KOPT-K1 (cell line): ENCODE results near the gene INPP5A.
"Not testable (repeated sequence)": the region's sequence is repeated elsewhere in the genome, so short reads cannot be mapped to it uniquely, and the experiment has no call there.

Experiments
- H3K27ac ChIP-seq: fragments of 200-600 bp; sonication (generic); 2 replicates; pipeline ENCODE4 v1.5.1; 2016; ENCODE audit warnings: antibody characterized with exemption, mild to moderate bottlenecking, low read depth, low read length; ENCODE audit not compliant: poor library complexity, severe bottlenecking
- H3K36me3 ChIP-seq: fragments of 200-600 bp; sonication (generic); 2 replicates; pipeline ENCODE4 v1.5.1; 2017; ENCODE audit warnings: antibody characterized with exemption, mild to moderate bottlenecking, low read length, moderate library complexity; ENCODE audit not compliant: insufficient read depth
- H3K9me3 ChIP-seq: fragments of 200-600 bp; sonication (generic); 2 replicates; pipeline ENCODE4 v1.5.1; 2017; ENCODE audit warnings: antibody characterized with exemption, low read length, mild to moderate bottlenecking; ENCODE audit not compliant: insufficient read depth, poor library complexity, severe bottlenecking

The INPP5A gene

GRCh38 chr10:132565516-132566209 is 28.1 kb downstream of the INPP5A start:
- Histone ChIP-seq H3K9me3 (no peaks in the 10 kb centered on the region), H3K27ac (no peak overlapping the region), H3K36me3 (no peaks in the 10 kb centered on the region)

GRCh38 chr10:132566892-132567291 is 29.3 kb downstream of the INPP5A start:
- Histone ChIP-seq H3K9me3 (no peaks in the 10 kb centered on the region), H3K27ac (no peak overlapping the region), H3K36me3 (no peaks in the 10 kb centered on the region)

- no peaks in the 10 kb centered on the region for H3K9me3 ChIP-seq
- no peak overlapping the region for H3K27ac ChIP-seq
- H3K36me3 ChIP-seq, result no peaks in the 10 kb centered on the region
Observed at GRCh38 chr10:132570265-132570664, 32.7 kb downstream of the INPP5A start.

- H3K27ac ChIP-seq, result peak overlapping the region; percentile 49
- H3K36me3 ChIP-seq, result no peaks in the 10 kb centered on the region
- H3K9me3 ChIP-seq, result no peaks in the 10 kb centered on the region
Observed at GRCh38 chr10:132570771-132571649, 33.4 kb downstream of the INPP5A start.

GRCh38 chr10:132571650-132572544 is 34.3 kb downstream of the INPP5A start:
- no peaks in the 10 kb centered on the region for H3K9me3 ChIP-seq
- no peaks in the 10 kb centered on the region for H3K36me3 ChIP-seq
- H3K27ac ChIP-seq, result peak overlapping the region; percentile 49

GRCh38 chr10:132572545-132572937 is 35.0 kb downstream of the INPP5A start:
- H3K27ac ChIP-seq, result peak overlapping the region; percentile 49
- no peaks in the 10 kb centered on the region for H3K36me3 ChIP-seq
- no peaks in the 10 kb centered on the region for H3K9me3 ChIP-seq

- not testable (repeated sequence) for H3K9me3 ChIP-seq, H3K36me3 ChIP-seq
- peak overlapping the region; percentile 49 for H3K27ac ChIP-seq
Observed at GRCh38 chr10:132572946-132573345, 35.4 kb downstream of the INPP5A start.

- H3K9me3 ChIP-seq, result no peaks in the 10 kb centered on the region
- no peaks in the 10 kb centered on the region for H3K36me3 ChIP-seq
- no peak overlapping the region for H3K27ac ChIP-seq
Observed at GRCh38 chr10:132574288-132574687, 36.7 kb downstream of the INPP5A start.

GRCh38 chr10:132574783-132575319 is 37.3 kb downstream of the INPP5A start:
- Histone ChIP-seq H3K27ac (no peak overlapping the region), H3K36me3 (no peaks in the 10 kb centered on the region), H3K9me3 (no peaks in the 10 kb centered on the region)

- Histone ChIP-seq H3K27ac (no peak overlapping the region), H3K36me3 (no peaks in the 10 kb centered on the region), H3K9me3 (no peaks in the 10 kb centered on the region)
Observed at GRCh38 chr10:132575320-132576201, 38.0 kb downstream of the INPP5A start.

- H3K27ac ChIP-seq, result no peak overlapping the region
- no peaks in the 10 kb centered on the region for H3K9me3 ChIP-seq
- H3K36me3 ChIP-seq, result no peaks in the 10 kb centered on the region
Observed at GRCh38 chr10:132576671-132577349, 39.2 kb downstream of the INPP5A start.

GRCh38 chr10:132577350-132578003 is 39.9 kb downstream of the INPP5A start:
- H3K36me3 ChIP-seq, result no peaks in the 10 kb centered on the region
- no peak overlapping the region for H3K27ac ChIP-seq
- no peaks in the 10 kb centered on the region for H3K9me3 ChIP-seq

- Histone ChIP-seq H3K9me3 (no peaks in the 10 kb centered on the region), H3K36me3 (no peaks in the 10 kb centered on the region), H3K27ac (no peak overlapping the region)
Observed at GRCh38 chr10:132578287-132578951, 40.8 kb downstream of the INPP5A start.
